Esophagus squamous epithelium (tissue), 4 donors: ENCODE measurements around the gene DYNC1I1.

ENCODE experiments used
- CTCF ChIP-seq, 6 experiments: fragments of 450-650 bp in 4 of 6; fragments of 200-600 bp in 2 of 6; sonication (generic) in 2 of 6; IDR thresholded peaks; one replicate each; pipeline ENCODE4 v1.5.1; 2016 to 2019; ENCODE audit warnings: antibody characterized with exemption in 6 of 6, mild to moderate bottlenecking in 4 of 6, moderate library complexity in 4 of 6
- POLR2A ChIP-seq, 4 donors: fragments of 450-650 bp; IDR thresholded peaks; one replicate each; pipeline ENCODE4 v1.6.1; 2017; ENCODE audit warnings: antibody characterized with exemption in 4 of 4, mild to moderate bottlenecking in 4 of 4, moderate library complexity in 3 of 4

GRCh38 chr7:96005271-96005670 is 232.9 kb downstream of the DYNC1I1 start:
- TF ChIP-seq CTCF (IDR thresholded peaks at IDR 0.05) (no peak), POLR2A (IDR thresholded peaks at IDR 0.05) (no peak)
